Right lobe of liver (tissue), 6 donors: Measurements from ENCODE around the gene MRPL49. TPM values are rescaled to one million over a fixed set of nuclear protein-coding genes. Genes with fewer than 3 reads are reported as not detected.
"Not testable (repeated sequence)": the region's sequence is repeated elsewhere in the genome, so short reads cannot be mapped to it uniquely, and the experiment has no call there.

ENCODE experiments used
- ATAC-seq, 4 donors: fragments of 200-7000 bp; cut with Tn5 transposase; one replicate each; pipeline ENCODE4 v1.9.1; 2020; ENCODE audit warnings: mild to moderate bottlenecking in 4 of 4, moderate library complexity in 4 of 4
- DNase-seq, 3 donors: peaks; one replicate each; pipeline ENCODE4 v3.0.0-alpha.2; 2020
- H3K27ac ChIP-seq, 3 donors: fragments of 200-600 bp; one replicate each; pipeline ENCODE4 v1.8.0; 2022
- H3K27me3 ChIP-seq, 2 donors: fragments of 200-600 bp; one replicate each; pipeline ENCODE4 v1.8.0; 2022
- H3K36me3 ChIP-seq, 4 donors: fragments of 200-600 bp; sonication (generic) in 1 of 4; one replicate each; pipeline versions ENCODE4 v1.5.1 to v1.8.0; 2017 to 2022; ENCODE audit warnings: control low read depth in 1 of 4
- H3K4me1 ChIP-seq, 4 donors: fragments of 200-600 bp; sonication (generic) in 1 of 4; one replicate each; pipeline versions ENCODE4 v1.5.1 to v1.8.0; 2017 to 2022; ENCODE audit warnings: control low read depth in 1 of 4
- H3K4me3 ChIP-seq, 3 donors: fragments of 200-600 bp; one replicate each; pipeline ENCODE4 v1.8.0; 2022
- H3K9me3 ChIP-seq, 4 donors: fragments of 200-600 bp; sonication (generic) in 1 of 4; one replicate each; pipeline versions ENCODE4 v1.5.1 to v1.8.0; 2017 to 2022; ENCODE audit warnings: control low read depth in 1 of 4
- CTCF ChIP-seq, 4 donors: fragments of 200-600 bp in 3 of 4; fragments of 450-650 bp in 1 of 4; IDR thresholded peaks; one replicate each; pipeline versions ENCODE4 v1.5.1 to v1.8.0; 2016 to 2022; ENCODE audit warnings: antibody characterized with exemption in 4 of 4, mild to moderate bottlenecking in 2 of 4
- POLR2A ChIP-seq: fragments of 450-650 bp; IDR thresholded peaks from one replicate; pipeline ENCODE4 v1.6.1; 2017; ENCODE audit warnings: antibody characterized with exemption, mild to moderate bottlenecking
- WGBS: methylation state at CpG from one replicate; pipeline ENCODE4 v1.1.6; 2018; ENCODE audit warnings: low coverage, low lambda C conversion rate; ENCODE audit not compliant: insufficient coverage; ENCODE audit errors: missing lambda C conversion rate; 5-methylcytosine and 5-hydroxymethylcytosine counted together
- intact Hi-C, 2 donors: fragments of 100-400 bp; cut with DNase I; formaldehyde crosslinking; loops; one replicate each; pipeline versions ENCODE4 v1.11.2 to v1.14.1; 2022
- total RNA-seq, 6 experiments: library from RNA; depleted of rRNA in 2 of 6; stranded (reverse); fragments of >200 nt in 2 of 6; fragmentation: NEBNext Ultra II Directional in 3 of 6; extraction: Animal tissue kit (Norgen Biotek cat#: 25700) in 3 of 6; gene quantifications; one replicate each; pipeline versions ENCODE4 v1.1.0 to v1.2.4, GENCODE V29; 2016 to 2023
- donor health status: DM: no; HTN: yes; CAD: no.
- donor health status: DM: no; HTN: no; CAD: no.
- donor health status: DM: no; HTN: no; CAD: no.
- donor health status: DM: no; HTN: yes; CAD: no.
- donor health status: DM: no; HTN: yes; CAD: no.

Gene MRPL49
- total RNA-seq, 6 experiments from 2014 or later = 26.3 to 51.7 (median 28.4) TPM

GRCh38 chr11:65141896-65142494, 19.9 kb downstream of the MRPL49 start:
- DNase-seq (peak; percentile 62 to 74 (median 68)), ATAC-seq (peak; percentile 67 to 79 (median 72))
- intact Hi-C loops = no loop called here
- H3K9me3 ChIP-seq = no peaks in the 10 kb centered on the region
- no peak overlapping the region for H3K4me3 ChIP-seq
- 30% methylated on average over 7 of the region's 7 CpGs for WGBS
- H3K4me1 ChIP-seq = peaks cover 0 to 40% (median 12%) of the 10 kb centered on the region in 4 donors
- no peak for TF ChIP-seq CTCF (IDR thresholded peaks at IDR 0.05)
- no peak for TF ChIP-seq POLR2A
- H3K27me3 ChIP-seq = no peaks in the 10 kb centered on the region
- H3K36me3 ChIP-seq = no peaks in the 10 kb centered on the region
- H3K27ac ChIP-seq = peak overlapping the region; percentile 8 to 58 (median 19)

GRCh38 chr11:65147352-65148075, 25.4 kb downstream of the MRPL49 start:
- H3K4me1 ChIP-seq = peaks cover 0 to 45% (median 25%) of the 10 kb centered on the region in 4 donors
- DNase-seq (no peak), ATAC-seq (no peak)
- no peak overlapping the region for H3K27ac ChIP-seq
- H3K36me3 ChIP-seq = no peaks in the 10 kb centered on the region
- no peak overlapping the region for H3K4me3 ChIP-seq
- no peak for TF ChIP-seq CTCF (IDR thresholded peaks at IDR 0.05)
- TF ChIP-seq POLR2A = no peak
- no peaks in the 10 kb centered on the region for H3K9me3 ChIP-seq
- 66% methylated on average over 2 of the region's 2 CpGs for WGBS
- no peaks in the 10 kb centered on the region for H3K27me3 ChIP-seq
- intact Hi-C loops = no loop called here

GRCh38 chr11:65148657-65149056, 26.5 kb downstream of the MRPL49 start:
- no peak for ATAC-seq
- Histone ChIP-seq H3K27me3 (no peaks in the 10 kb centered on the region), H3K27ac (no peak overlapping the region), H3K9me3 (no peaks in the 10 kb centered on the region), H3K4me1 (peaks cover 0 to 43% (median 25%) of the 10 kb centered on the region in 4 donors), H3K36me3 (no peaks in the 10 kb centered on the region), H3K4me3 (no peak overlapping the region)
- intact Hi-C loops = no loop called here
- no peak for DNase-seq
- no peak for TF ChIP-seq CTCF (IDR thresholded peaks at IDR 0.05)
- no peak for TF ChIP-seq POLR2A
- no CpG with 5 or more reads among the region's 5 CpGs for WGBS

- H3K9me3 ChIP-seq, H3K27me3 ChIP-seq, H3K4me3 ChIP-seq, H3K36me3 ChIP-seq, intact Hi-C loops, ATAC-seq: not testable (repeated sequence)
- WGBS = 81% methylated on average over 9 of the region's 10 CpGs
- H3K4me1 ChIP-seq = peaks cover 0 to 37% (median 22%) of the 10 kb centered on the region in 4 donors
- peak overlapping the region; percentile 66 to 75 (median 73) for H3K27ac ChIP-seq
- DNase-seq = peak in 1 of 3 donors; percentile 14
Observed at GRCh38 chr11:65150131-65150508, 28.0 kb downstream of the MRPL49 start.
